Left ventricle myocardium inferior (tissue), 1 donor: ENCODE results near the gene RANBP3. TPM values are rescaled to one million over a fixed set of nuclear protein-coding genes. Genes with fewer than 3 reads are reported as not detected.

ENCODE experiments used
- DNase-seq: peaks from one replicate; pipeline ENCODE4 v3.0.0-alpha.2; 2020
- H3K27ac ChIP-seq: fragments of 200-600 bp; replicated peaks from 2 replicates; pipeline ENCODE4 v1.8.0; 2021
- H3K27me3 ChIP-seq: fragments of 200-600 bp; 2 replicates; pipeline ENCODE4 v1.8.0; 2021; ENCODE audit warnings: low read depth
- H3K36me3 ChIP-seq: fragments of 200-600 bp; 2 replicates; pipeline ENCODE4 v1.8.0; 2021
- H3K4me1 ChIP-seq: fragments of 200-600 bp; 2 replicates; pipeline ENCODE4 v1.8.0; 2021
- H3K4me3 ChIP-seq: fragments of 200-600 bp; 2 replicates; pipeline ENCODE4 v1.8.0; 2021; ENCODE audit warnings: mild to moderate bottlenecking, moderate library complexity
- H3K9me3 ChIP-seq: fragments of 200-600 bp; replicated peaks from 2 replicates; pipeline ENCODE4 v1.8.0; 2021
- CTCF ChIP-seq: fragments of 200-600 bp; IDR thresholded peaks from 2 replicates; pipeline ENCODE4 v1.8.0; 2021; ENCODE audit warnings: antibody characterized with exemption, mild to moderate bottlenecking, borderline replicate concordance
- intact Hi-C: fragments of 100-400 bp; cut with micrococcal nuclease; formaldehyde crosslinking; loops from one replicate; pipeline ENCODE4 v1.11.0; 2022
- total RNA-seq: library from RNA; stranded (reverse); fragmentation: NEBNext Ultra II Directional; extraction: Animal tissue kit (Norgen Biotek cat#: 25700); gene quantifications from one replicate; pipeline ENCODE4 v1.2.1, GENCODE V29; 2021
- donor health status: DM: no; HTN: yes; CAD: no; lungs with severe emphysema.

RANBP3 gene
- total RNA-seq, 1 donor from 2014 or later, result 54.8 TPM

DNA sequence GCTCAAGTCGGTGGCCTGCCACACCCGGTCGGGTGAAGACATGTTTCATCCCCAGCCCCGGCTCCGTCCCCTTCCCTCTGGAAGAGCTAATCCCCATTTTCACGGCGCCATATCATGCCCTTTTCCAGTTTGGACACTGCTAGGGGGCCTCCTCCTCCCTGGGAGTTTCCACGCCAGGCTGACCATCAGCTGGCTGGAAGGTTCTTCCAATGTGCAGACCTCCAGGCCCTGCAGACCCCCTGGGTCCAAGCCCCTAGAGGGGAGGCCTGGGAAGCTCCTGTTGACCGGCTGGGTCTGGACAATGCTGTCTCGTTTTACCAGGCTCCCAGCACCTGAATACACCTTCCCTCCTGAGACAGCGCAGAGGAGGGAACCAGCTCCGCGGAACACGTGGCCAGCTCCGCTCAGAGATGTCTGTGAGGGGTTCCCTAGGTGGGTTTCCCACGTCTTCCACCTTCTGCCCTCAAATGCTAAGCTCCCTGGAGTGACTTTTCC, 44.7 kb upstream of the RANBP3 start:
- Histone ChIP-seq H3K36me3 (peaks cover 14% of the 10 kb centered on the region), H3K27ac (peak overlapping the region; percentile 14)

GRCh38 chr19:6021878-6022569, 44.1 kb upstream of the RANBP3 start:
- peaks cover 10% of the 10 kb centered on the region for H3K36me3 ChIP-seq

More for the DNA sequence above, 44.7 kb upstream of the RANBP3 start:
- Histone ChIP-seq H3K4me3 (no peak overlapping the region), H3K4me1 (peaks cover 16% of the 10 kb centered on the region), H3K9me3 (no peaks in the 10 kb centered on the region), H3K27me3 (no peaks in the 10 kb centered on the region)
- no peak for DNase-seq
- no peak for TF ChIP-seq CTCF
- intact Hi-C loops, result loop anchor here (5.0 kb wide), 1 partner anchor 35 kb away; no protein-coding TSS in a partner anchor

DNA sequence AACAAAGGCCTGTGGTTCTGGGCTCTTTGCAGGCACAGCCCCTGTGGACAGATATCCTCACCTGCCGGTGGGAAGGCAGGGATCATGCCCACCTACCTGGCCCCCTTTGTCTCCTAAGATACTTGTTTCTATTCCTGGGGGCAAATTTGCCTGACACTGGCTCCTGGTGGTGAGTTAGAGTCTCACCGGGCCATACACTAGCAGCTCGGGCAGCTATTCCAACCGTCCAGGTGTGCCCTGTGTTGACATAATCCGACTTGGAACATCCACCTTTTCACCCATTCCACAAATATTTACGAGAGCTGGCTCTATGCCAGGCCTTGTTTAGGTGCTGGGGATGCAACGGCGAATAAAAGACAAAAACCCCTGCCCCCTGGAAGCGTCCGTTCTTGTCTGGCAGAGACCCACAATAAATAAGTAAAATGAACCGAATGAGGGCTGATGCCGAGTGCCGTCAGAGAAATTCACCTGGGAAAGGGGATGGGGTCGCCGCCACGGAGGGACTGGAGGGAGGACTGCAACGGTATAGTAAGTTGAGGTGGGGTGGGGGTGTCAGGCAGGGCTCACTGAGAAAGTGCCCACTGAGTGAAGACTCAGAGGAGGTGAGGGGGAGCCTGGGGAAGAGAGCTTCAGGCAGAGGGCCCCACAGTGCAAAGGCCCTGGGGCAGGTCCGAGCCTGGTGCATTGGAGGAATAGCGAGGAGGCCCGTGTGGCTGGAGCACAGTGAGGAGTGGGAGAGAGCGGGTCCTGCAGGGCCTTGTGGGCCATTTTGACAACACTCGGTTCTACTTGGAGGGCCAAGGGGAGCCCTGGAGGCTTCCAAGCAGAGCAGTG, 43.2 kb upstream of the RANBP3 start:
- no peak overlapping the region for H3K4me3 ChIP-seq

More at GRCh38 chr19:6021878-6022569, 44.1 kb upstream of the RANBP3 start:
- Histone ChIP-seq H3K4me3 (no peak overlapping the region), H3K9me3 (no peaks in the 10 kb centered on the region), H3K27me3 (no peaks in the 10 kb centered on the region), H3K4me1 (peaks cover 16% of the 10 kb centered on the region), H3K27ac (no peak overlapping the region)
- peak; percentile 89 for TF ChIP-seq CTCF
- intact Hi-C loops, result loop anchor here (5.0 kb wide), 1 partner anchor 35 kb away; no protein-coding TSS in a partner anchor
- peak; percentile 70 for DNase-seq

DNA sequence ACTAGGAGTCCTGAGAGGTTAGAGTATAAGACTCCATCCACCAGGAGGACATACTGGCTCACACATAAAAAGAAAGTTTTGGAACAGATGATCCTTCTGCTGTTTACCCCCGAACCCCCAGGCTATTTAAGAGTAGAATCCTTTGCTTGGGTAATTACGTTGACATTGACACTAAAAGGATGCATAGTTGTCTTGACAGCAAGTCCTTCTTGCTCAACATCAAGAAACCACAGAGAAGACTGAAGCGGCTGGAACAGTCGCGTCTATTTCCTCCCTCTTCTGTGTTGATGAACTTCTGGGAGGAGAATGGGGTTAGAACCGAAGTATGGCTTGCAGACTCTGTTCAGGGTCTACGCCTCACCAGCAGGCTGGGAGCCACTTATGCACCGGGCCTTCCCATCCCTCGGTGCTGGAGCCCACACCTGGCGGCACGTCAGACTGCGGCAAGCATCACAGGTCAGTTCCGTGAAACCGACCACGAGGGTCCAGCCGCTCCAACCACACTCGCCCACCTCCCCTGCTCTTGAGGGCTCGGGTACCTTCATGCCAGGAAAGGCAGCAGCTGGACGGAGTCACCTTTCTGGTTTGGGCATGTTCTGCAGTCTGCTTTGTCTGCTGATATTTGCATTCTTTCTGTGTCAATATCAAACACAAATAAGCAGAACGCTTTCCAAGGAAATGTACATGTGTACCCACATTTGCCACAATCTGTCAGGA, 42.4 kb upstream of the RANBP3 start:
- H3K36me3 ChIP-seq, result peaks cover 9% of the 10 kb centered on the region

More for the DNA sequence above, 43.2 kb upstream of the RANBP3 start:
- Histone ChIP-seq H3K27me3 (no peaks in the 10 kb centered on the region), H3K9me3 (no peaks in the 10 kb centered on the region), H3K4me1 (peaks cover 16% of the 10 kb centered on the region), H3K36me3 (peaks cover 9% of the 10 kb centered on the region), H3K27ac (no peak overlapping the region)
- DNase-seq, result no peak
- no peak for TF ChIP-seq CTCF
- intact Hi-C loops, result loop anchor here (5.0 kb wide), 1 partner anchor 34 kb away; no protein-coding TSS in a partner anchor

More for the DNA sequence above, 42.4 kb upstream of the RANBP3 start:
- Histone ChIP-seq H3K27ac (no peak overlapping the region), H3K4me3 (no peak overlapping the region), H3K9me3 (no peaks in the 10 kb centered on the region), H3K27me3 (no peaks in the 10 kb centered on the region), H3K4me1 (peaks cover 16% of the 10 kb centered on the region)
- DNase-seq, result no peak
- intact Hi-C loops, result loop anchor here (5.0 kb wide), 1 partner anchor 33 kb away; no protein-coding TSS in a partner anchor
- no peak for TF ChIP-seq CTCF
